GM19372 (cell line): ENCODE measurements around the gene NEGR1.
A peak's percentile ranks its signal among the peaks of the same experiment; 100 is the strongest.

Source experiments
- ATAC-seq: cut with Tn5 transposase; IDR thresholded peaks from one replicate; pipeline ENCODE4 v1.9.1; 2021; ENCODE audit warnings: mild to moderate bottlenecking, low read depth, moderate library complexity; ENCODE audit not compliant: unreplicated experiment

The NEGR1 gene

DNA sequence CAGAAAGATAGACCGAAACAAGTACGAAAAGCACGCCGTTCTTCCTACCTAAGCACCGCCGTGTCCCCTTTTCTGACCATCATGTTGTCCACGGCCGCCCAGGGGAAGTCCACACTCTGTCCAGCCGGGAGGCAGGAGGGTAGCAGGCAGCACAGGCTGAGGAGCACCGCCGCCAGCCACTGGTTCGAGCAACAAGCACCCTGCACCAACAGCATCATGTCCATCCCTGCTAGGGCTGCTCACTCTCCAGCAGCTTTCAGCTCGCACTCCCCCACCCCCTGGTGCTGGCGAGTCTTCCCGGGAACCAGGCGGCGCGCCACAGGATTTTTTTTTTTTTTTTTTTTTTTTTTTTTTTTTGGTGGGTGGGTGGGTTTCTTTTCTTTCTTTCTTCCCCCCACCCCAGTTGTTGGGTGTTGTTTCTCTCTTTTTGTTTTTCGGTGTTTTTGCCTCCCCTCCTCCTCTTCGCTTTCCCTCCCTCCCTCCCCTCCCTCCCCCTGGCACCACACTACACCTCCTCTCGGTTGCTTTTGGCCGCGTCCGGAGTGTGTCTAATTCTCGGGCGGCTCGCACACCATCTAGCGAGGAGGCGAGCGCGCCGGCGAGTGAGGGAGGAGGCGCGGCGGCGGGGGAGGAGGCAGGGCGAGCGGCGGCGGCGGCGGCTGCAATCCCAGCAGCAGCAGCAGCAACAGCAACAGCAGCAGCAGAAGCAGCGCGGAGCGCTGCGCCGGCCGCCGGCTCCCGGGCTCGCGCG lies at the start of gene NEGR1:
Gene NEGR1, minus strand, starts transcription at position 269 of the 751 bp plus-strand sequence.
- ATAC-seq = peak; percentile 75

- ATAC-seq = no peak
Measured at GRCh38 chr1:72326494-72326893, 44.2 kb upstream of the NEGR1 start.

DNA sequence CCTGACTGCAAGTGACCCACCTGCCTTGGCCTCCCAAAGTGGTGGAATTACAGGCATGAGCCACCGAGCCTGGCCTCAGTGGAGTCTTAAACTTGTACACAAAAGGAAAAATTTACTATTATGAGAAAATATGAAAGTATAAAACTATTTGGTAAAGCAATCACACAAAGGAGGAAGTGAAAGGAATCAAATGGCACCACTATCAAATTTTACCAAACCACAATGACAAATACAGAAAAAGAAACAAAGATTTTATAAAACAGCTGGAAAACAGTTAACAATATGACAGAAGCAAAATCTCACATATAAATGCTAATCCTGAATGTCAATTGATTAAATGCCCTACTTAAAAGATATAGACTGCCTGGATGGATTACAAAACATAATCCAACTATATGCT lies 42.1 kb upstream of the NEGR1 start:
- no peak for ATAC-seq

DNA sequence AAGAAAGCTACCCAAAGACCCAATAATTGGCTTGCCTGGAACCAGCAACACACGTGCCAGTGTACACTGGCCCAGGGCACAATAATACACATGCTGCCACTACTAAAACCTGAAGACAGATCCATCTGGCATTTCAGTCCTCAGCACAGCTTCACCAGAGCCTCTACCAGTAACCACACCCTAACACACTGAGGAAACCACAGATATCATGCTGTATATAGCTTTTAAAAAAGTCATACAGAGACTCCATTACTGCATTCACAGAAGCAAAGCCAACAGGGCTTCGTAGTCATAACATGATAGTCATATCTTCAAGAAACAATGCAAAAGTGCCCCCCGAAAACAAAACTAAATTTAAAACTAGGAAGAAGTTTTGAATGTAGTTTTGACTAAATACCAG lies 40.6 kb upstream of the NEGR1 start:
- no peak for ATAC-seq

DNA sequence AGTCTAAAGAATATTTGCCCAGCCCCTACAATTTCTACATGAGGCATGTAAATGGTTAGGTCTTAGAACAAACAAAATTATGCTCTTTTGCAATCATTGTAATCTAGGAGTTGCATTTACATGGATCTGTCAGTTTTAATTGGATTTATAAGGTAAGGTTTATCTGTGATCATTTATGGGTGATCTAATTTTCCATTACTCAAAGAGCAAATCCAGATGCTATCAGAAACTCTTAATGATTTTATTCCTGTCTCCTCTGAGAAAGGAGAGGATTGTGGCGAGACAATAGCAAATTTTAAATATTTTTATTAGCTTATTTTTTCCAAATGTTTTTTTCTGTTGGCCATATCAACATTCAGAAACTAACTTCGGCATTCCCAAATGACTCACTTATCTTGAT lies 14.2 kb upstream of the NEGR1 start:
- ATAC-seq = no peak

DNA sequence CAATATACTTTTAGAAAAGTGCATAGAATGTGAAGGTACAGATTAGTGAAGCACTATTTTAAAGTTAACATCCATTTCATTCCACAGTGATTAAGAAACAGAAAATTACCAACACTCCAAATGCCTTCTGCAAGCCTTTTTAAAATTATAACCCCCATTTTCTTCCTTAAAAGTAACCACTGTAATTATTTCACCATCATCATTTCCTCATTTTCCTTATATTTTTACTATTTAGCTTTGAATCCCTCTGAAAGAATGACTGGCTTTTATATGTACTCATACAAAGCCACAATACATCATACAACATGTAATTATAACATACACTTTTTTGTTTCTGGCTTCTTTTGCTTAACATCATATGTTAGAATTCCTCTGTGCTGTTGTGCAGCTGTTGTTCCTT lies 6.5 kb upstream of the NEGR1 start:
- no peak for ATAC-seq

- ATAC-seq = no peak
Measured at GRCh38 chr1:72286401-72286800, 4.1 kb upstream of the NEGR1 start.

DNA sequence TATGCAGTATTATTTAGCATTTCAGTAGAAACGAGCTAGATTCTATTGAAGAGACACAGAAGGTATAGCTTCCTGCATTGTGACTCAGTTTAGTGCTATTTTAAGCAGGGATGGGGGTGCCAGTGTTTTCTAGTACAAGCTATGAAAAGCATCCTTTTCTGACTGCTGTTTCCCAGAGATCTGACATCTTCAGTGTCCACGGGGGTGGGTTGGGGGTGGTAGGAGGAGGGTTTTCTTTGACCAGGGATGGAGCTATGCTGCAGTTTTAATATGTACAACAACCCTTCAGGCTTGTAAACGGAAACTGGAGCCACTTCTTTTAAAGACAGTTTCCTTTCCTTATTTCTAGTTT lies 2.7 kb upstream of the NEGR1 start:
- ATAC-seq = no peak

GRCh38 chr1:72284348-72285073 lies 2.2 kb upstream of the NEGR1 start:
- no peak for ATAC-seq

DNA sequence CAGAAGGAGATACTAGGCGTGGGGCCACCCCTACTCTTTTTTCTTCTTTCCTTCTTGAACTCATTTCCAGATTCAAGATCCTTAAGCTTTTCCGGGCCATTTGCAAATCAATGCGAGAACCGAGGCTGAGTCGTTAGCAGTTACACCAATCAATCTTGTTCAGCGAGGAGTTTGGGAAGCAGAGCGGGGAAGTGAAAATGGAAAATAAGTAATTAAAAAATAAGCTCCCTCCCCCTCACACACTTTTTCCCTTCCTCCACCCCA lies 1.7 kb upstream of the NEGR1 start:
- ATAC-seq = no peak

DNA sequence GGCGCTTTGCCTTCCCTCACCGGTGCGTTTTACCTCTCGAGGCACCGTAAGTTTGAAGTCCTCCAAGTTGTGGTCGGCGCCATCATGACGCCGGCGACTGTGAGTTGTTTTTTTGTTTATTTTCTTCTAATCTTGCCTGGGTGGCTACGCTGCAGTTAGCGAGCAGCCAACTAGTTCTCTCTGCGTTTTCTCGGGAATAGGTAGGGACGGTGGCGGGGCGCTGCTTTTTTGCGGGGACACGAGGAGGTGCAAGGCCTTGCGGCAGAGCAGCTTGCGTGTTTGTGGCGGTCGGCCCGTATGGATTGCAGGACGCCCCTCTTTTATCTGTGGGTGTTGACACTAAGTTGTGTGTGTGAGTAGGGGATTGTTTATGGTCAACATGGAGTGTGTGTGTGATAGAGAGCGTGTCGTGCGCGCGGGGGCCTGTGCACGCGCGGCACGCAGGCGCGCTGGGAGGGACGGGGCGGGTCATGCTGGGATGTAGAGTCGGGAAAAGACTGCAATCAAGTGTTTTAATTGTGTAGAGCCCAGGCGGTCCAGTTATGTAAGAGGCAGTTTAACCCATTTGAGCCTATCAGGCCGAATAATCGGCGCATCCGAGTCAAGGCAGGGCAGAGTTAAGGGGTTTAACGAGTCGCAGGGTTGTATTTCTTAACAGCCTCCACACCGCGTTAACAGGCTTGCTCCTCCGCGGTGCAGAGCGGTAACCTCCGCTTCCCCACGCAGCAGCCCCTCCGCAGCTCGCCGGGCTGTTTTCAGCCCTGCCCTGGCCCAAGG lies 1.2 kb upstream of the NEGR1 start:
- no peak for ATAC-seq

- ATAC-seq = peak; percentile 11
Measured at GRCh38 chr1:72283022-72283306, 625 bp upstream of the NEGR1 start.

GRCh38 chr1:72281637-72282270 lies 585 bp downstream of the NEGR1 start:
- ATAC-seq = no peak

GRCh38 chr1:72281144-72281543 lies 1.2 kb downstream of the NEGR1 start:
- no peak for ATAC-seq

- ATAC-seq = no peak
Measured at GRCh38 chr1:72280711-72281110, 1.6 kb downstream of the NEGR1 start.

DNA sequence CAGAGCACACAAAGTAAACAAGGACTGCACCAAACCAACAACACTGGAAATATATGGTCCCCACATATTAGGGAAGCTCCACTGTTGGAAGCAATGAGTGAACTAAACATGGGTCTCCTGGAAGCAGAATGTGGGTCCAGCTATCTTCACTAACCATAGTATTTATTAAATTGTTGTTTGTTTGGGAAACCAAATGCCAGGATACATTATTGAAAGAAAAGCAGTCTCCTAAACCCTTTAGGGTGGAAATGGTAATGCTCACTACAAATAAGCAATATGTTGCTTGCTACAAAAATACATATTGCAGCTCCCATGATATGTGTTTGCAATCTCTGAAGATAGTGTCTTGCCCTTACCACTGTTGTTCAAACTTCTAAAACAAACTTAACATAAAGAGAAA lies 2.2 kb downstream of the NEGR1 start:
- ATAC-seq = no peak

DNA sequence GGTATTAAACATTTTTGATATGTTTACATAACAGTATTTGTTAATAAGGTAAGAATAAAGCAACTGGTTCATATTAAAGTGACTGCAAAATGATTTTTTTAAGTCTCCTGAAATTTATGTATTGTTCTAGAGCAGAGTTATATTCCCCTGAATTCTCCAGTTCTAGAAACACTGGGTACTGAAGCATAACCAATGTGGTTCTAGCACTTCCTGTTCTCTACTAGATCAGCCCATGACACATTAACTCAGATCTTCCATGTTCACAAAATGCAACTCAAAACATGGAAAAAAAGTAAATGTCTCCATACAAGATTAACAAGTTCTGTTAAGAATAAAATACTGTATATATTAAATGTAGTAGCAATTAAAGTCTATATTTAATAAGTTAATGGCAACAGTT lies 3.9 kb downstream of the NEGR1 start:
- ATAC-seq = no peak

DNA sequence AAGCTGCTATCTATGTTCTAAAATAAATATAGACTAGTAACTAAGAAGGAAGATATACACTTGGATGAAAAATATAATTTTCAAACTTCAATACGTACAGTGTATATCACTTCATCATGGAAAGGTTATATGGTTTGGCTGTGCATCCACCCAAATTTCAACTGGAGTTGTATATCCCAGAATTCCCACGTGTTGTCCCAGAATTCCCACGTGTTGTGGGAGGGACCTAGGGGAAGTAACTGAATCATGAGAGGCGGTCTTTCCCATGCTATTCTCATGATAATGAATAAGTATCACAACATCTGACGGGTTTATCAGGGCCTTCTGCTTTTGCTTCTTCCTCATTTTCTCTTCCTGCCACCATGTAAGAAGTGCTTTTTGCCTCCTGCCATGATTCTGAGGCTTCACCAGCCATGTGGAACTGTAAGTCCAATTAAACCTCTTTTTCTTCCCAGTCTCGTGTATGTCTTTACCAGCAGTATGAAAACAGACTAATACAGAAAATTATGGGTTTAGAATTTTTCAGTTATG lies 10.7 kb downstream of the NEGR1 start:
- no peak for ATAC-seq

DNA sequence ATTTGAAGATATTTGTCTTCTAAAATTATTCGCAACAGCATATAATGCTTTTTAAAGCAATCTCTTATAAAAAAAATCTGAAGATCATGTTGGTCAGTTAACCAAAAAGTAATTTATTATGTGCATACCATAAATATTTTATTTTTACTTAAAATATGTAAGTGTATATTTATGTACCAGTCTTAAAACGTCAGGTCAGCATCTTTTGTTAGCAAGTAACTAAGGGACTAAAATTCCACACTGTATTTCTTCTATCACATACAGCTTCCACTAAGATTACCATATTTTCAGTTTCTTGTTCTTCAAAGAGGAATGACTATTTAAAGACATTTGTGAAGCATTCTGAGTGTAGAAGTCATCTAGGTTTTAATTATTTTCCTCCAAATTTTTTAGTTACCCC lies 19.6 kb downstream of the NEGR1 start:
- ATAC-seq = no peak

DNA sequence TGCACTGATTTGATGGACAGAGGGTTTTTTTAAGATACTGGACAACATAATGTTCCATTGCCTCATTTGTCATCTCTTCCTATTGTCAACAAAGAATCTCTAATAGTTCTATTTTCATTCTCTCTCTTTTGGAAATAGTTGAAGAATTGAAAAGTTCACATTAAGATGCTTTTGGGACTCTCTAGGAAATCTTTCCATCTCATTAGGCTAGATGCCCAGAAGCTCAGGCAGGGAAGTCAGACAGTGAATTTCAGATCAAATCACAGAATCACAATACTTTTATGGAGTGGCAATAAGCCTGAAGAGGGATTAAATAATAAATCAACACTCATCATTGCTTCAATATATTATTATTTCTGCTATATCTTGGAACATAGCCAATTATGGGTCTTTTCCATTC lies 29.2 kb downstream of the NEGR1 start:
- no peak for ATAC-seq

DNA sequence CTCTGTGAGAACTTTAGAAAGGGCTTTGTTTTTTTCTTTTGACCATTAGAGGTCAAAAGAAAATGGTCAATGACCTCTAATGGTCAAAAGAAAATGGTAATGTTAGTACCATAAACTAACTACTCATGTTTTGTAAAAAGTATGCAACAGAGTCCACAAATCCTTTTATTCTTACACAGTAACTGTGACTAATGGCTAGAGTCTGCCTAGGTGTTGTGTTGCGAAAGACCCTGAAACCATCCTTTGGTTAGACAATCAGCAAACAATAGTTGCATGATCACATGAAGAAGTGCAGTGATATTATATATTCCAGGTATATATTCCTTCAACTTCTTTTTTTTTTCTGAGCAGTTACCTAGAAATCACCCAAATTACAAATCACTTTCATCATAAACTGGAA lies 40.9 kb downstream of the NEGR1 start:
- ATAC-seq = no peak
